Thymus (tissue), 11 donors: ENCODE results near the gene RPLP2. TPM values are rescaled to one million over a fixed set of nuclear protein-coding genes. Genes with fewer than 3 reads are reported as not detected.

Source experiments
- DNase-seq, 9 donors: peaks; one replicate each; pipeline ENCODE4 v3.0.0-alpha.2; 2013; ENCODE audit warnings: low spot score in 9 of 9, low read depth in 6 of 9, missing footprints in 1 of 9
- H3K27ac ChIP-seq, 2 donors: one replicate each; pipeline ENCODE4 v1.5.1; 2013; ENCODE audit warnings: control low read depth in 1 of 2, low read depth in 1 of 2, low read length in 1 of 2, mild to moderate bottlenecking in 1 of 2, moderate library complexity in 1 of 2
- H3K27me3 ChIP-seq, 2 donors: one replicate each; pipeline ENCODE4 v1.5.1; 2013; ENCODE audit warnings: low read length in 1 of 2; ENCODE audit not compliant: control insufficient read depth in 2 of 2, insufficient read depth in 1 of 2
- H3K36me3 ChIP-seq, 2 donors: one replicate each; pipeline ENCODE4 v1.5.1; 2013; ENCODE audit warnings: low read length in 1 of 2, mild to moderate bottlenecking in 1 of 2, moderate library complexity in 1 of 2; ENCODE audit not compliant: control insufficient read depth in 2 of 2, insufficient read depth in 2 of 2
- H3K4me1 ChIP-seq, 2 donors: one replicate each; pipeline ENCODE4 v1.5.1; 2013; ENCODE audit warnings: low read length in 2 of 2; ENCODE audit not compliant: control insufficient read depth in 2 of 2, insufficient read depth in 2 of 2
- H3K4me3 ChIP-seq, 2 donors: one replicate each; pipeline ENCODE4 v1.5.1; 2013; ENCODE audit warnings: low read length in 2 of 2, control low read depth in 1 of 2, mild to moderate bottlenecking in 1 of 2
- H3K9me3 ChIP-seq, 2 donors: one replicate each; pipeline ENCODE4 v1.5.1; 2013; ENCODE audit warnings: low read length in 1 of 2, mild to moderate bottlenecking in 1 of 2; ENCODE audit not compliant: control insufficient read depth in 2 of 2, insufficient read depth in 1 of 2
- WGBS: extraction: QIAGEN DNeasy Blood & Tissue Kit; methylation state at CpG from one replicate; pipeline ENCODE4 v1.1.7; 2013; 5-methylcytosine and 5-hydroxymethylcytosine counted together
- polyA plus RNA-seq: library from polyadenylated mRNA; stranded (reverse); fragments of 200-250 nt; gene quantifications from one replicate; pipeline ENCODE4 v1.2.3, GENCODE V29; 2013
- total RNA-seq: library from RNA; stranded (reverse); fragments of 120-200 nt; gene quantifications from one replicate; pipeline ENCODE4 v1.2.4, GENCODE V29; 2013
- donor health status: healthy.

The RPLP2 gene
- total and polyA plus RNA-seq, 2 donors: 1,873 to 2,667 TPM

DNA sequence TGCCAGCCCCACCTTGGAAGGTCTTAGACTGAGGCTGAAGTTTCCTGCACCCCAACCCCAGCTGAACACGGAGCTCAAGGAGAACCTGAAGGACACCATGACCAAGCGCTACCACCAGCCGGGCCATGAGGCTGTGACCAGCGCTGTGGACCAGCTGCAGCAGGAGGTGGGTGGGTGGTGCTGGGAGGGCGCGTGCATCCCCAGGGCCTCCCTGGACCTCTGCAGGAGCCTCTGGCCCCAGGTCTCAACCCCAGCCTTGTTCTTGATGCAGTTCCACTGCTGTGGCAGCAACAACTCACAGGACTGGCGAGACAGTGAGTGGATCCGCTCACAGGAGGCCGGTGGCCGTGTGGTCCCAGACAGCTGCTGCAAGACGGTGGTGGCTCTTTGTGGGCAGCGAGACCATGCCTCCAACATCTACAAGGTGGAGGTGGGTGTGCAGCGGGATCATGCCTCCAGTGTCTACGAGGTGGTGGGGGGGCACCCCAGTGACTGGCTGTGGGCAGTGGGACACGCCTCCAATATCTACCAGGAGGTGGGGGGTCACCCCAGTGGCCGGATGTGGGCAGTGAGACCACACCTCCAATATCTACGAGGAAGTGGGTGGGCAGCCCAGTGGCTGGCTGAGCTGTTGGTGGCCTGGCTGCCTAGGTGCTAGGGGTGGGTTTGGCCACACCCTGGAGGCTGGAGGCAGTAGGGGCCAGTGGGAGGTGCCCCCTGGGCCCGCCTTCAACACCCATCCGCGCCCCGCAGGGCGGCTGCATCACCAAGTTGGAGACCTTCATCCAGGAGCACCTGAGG, 27.6 kb downstream of the RPLP2 start:
- H3K36me3 ChIP-seq: peaks cover 21 to 31% of the 10 kb centered on the region in 2 donors

DNA sequence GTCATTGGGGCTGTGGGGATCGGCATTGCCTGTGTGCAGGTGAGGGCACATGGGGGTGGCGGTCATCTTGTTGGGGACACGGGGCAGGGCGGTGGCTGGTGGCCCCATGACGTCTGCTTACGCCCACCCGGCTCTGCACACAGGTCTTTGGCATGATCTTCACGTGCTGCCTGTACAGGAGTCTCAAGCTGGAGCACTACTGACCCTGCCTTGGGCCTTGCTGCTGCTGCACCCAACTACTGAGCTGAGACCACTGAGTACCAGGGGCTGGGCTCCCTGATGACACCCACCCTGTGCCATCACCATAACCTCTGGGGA, 28.2 kb downstream of the RPLP2 start:
- Histone ChIP-seq H3K4me3 (no peak overlapping the region), H3K36me3 (peaks cover 21 to 31% of the 10 kb centered on the region in 2 donors), H3K9me3 (no peaks in the 10 kb centered on the region), H3K4me1 (peaks cover 12 to 21% of the 10 kb centered on the region in 2 donors), H3K27me3 (peaks cover 17 to 34% of the 10 kb centered on the region in 2 donors), H3K27ac (no peak overlapping the region)
- 86% methylated on average over 8 of the region's 8 CpGs for WGBS
- DNase-seq: no peak

More for the DNA sequence above, 27.6 kb downstream of the RPLP2 start:
- Histone ChIP-seq H3K4me3 (no peak overlapping the region), H3K4me1 (peaks cover 13 to 23% of the 10 kb centered on the region in 2 donors), H3K27me3 (peaks cover 22 to 35% of the 10 kb centered on the region in 2 donors), H3K27ac (no peak overlapping the region), H3K9me3 (peaks cover 0 to under 1% of the 10 kb centered on the region in 2 donors)
- 98% methylated on average over 22 of the region's 22 CpGs for WGBS
- no peak for DNase-seq

DNA sequence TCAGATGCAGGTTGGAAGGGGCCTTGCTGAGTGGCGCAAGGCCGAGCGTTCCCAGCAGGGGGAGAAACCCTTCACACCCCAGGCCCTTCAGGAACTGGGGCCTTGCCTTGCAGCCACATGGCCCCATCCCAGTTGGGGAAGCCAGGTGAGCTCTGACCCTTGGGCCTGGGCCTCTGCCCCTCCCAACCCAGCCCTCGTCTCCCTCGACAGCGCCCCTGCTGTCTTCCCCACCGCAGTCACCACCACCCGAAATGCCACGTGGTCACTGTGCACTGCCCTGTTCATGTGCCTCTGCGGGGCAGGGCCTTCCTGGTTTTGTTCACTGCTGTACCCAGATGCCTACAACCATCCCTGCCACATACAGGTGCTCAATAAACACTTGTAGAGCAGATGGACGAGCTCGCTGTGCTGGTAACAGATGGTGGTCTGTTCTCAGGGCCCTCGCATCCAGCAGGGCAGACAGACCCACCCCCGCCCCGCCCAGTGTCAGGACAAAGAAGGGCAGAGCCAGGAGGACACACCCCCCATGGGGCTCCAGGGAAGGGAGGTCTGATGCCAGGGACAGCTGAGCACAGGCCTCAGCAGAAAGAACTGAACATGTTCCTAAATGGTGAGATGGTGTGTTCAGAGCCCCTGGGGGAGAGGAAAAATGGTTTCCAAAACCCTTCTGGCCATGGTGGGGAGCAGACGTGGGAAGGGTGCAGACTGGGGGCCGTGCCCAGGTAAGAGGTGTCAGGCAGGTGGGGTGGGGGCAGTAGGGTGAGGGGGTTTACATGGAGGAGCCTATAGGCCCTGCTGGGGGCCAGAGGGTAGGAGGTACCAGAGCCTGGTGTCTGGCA, 28.9 kb downstream of the RPLP2 start:
- Histone ChIP-seq H3K27ac (no peak overlapping the region), H3K27me3 (peaks cover 17 to 34% of the 10 kb centered on the region in 2 donors), H3K36me3 (peaks cover 21 to 31% of the 10 kb centered on the region in 2 donors), H3K9me3 (no peaks in the 10 kb centered on the region), H3K4me3 (no peak overlapping the region), H3K4me1 (peaks cover 11 to 23% of the 10 kb centered on the region in 2 donors)
- 82% methylated on average over 17 of the region's 17 CpGs for WGBS
- no peak for DNase-seq

DNA sequence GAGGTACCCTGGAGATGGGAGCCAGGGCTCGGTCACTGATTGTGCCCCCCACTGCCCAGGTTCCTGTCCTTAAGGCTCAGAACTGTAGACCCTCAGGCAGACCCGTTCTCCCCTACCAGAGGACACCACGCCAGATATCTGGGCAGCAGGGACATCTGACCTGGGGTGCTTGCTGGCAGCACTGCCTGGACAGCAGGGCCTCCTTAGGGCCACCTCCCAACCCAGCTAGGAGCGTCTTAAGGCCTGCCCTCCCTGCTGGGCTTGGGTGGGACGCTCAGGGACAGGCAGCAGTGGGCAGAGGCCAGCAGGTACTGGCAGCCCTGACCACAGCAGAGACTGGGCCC, 29.5 kb downstream of the RPLP2 start:
- H3K4me1 ChIP-seq: peaks cover 11 to 29% of the 10 kb centered on the region in 2 donors
- no peak overlapping the region for H3K4me3 ChIP-seq
- no peak overlapping the region for H3K27ac ChIP-seq
- no peak for DNase-seq
- WGBS: 97% methylated on average over 5 of the region's 5 CpGs
- H3K9me3 ChIP-seq: no peaks in the 10 kb centered on the region
- peaks cover 16 to 34% of the 10 kb centered on the region in 2 donors for H3K27me3 ChIP-seq
- peaks cover 21 to 31% of the 10 kb centered on the region in 2 donors for H3K36me3 ChIP-seq

DNA sequence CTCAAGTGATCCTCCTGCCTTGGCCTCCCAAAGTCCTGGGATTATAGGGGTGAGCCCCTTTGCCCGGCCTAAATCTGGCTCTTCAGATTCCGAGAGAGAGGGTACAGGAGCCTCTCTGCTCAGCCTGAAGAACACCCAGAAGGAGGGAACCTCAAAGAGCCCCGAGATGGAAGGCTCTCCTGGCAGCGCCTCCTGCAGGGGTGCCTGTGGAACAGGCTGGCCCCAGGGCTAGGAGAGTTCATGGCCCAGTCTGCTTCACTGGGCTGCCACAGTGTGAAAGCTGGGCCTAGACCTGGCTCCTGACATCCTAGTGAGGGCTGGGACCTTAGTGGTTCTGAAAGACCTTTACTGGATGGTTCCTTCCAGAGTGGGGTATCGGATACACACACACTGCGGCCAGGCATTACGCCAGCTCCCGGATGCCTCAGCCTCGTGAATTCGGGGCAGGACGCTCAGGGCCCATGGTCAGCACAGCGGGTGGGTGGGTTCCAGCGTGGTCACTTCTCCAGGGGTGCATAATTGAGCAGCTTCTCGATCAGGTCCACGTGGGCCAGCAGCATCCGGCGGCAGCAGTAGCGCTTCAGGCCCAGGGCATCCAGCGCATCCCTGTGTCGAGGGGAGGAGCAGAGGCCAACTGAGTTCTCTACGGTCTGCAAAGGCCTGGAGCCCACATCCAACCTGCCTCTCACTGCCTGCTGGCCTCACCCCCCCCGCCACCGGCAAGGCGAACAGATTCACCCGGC, 30.3 kb downstream of the RPLP2 start:
- H3K4me3 ChIP-seq: no peak overlapping the region
- H3K4me1 ChIP-seq: peaks cover 11 to 33% of the 10 kb centered on the region in 2 donors
- WGBS: 92% methylated on average over 25 of the region's 25 CpGs
- no peak for DNase-seq
- H3K36me3 ChIP-seq: peaks cover 21 to 31% of the 10 kb centered on the region in 2 donors
- no peaks in the 10 kb centered on the region for H3K9me3 ChIP-seq
- H3K27me3 ChIP-seq: peaks cover 16 to 34% of the 10 kb centered on the region in 2 donors
- no peak overlapping the region for H3K27ac ChIP-seq

DNA sequence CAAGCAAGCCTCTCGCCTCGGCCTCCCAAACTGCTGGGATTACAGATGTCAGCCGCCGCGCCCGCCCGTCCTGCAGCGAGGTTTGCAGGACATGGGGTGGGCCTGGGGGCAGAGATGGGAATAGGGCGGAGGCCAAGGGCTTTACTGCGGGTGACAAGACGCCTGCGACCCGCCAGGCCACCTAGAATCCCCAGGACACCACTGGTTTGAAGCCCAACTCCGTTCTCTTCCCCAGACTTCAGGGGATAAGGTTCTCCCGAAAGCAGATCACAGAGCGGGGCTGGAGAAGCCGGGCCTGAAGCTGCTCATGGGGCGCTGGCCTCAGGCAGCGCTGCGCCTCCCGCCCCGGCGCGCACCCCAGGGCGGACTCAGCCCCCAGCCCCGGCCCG, 32.2 kb downstream of the RPLP2 start:
- Histone ChIP-seq H3K36me3 (peaks cover 21 to 31% of the 10 kb centered on the region in 2 donors), H3K27me3 (peaks cover 14 to 42% of the 10 kb centered on the region in 2 donors), H3K27ac (peak overlapping the region in 1 of 2 donors; percentile 83), H3K9me3 (no peaks in the 10 kb centered on the region), H3K4me1 (peaks cover 11 to 45% of the 10 kb centered on the region in 2 donors), H3K4me3 (peak overlapping the region; percentile 70 to 94)
- under 1% methylated on average over 27 of the region's 27 CpGs for WGBS
- DNase-seq: no peak

DNA sequence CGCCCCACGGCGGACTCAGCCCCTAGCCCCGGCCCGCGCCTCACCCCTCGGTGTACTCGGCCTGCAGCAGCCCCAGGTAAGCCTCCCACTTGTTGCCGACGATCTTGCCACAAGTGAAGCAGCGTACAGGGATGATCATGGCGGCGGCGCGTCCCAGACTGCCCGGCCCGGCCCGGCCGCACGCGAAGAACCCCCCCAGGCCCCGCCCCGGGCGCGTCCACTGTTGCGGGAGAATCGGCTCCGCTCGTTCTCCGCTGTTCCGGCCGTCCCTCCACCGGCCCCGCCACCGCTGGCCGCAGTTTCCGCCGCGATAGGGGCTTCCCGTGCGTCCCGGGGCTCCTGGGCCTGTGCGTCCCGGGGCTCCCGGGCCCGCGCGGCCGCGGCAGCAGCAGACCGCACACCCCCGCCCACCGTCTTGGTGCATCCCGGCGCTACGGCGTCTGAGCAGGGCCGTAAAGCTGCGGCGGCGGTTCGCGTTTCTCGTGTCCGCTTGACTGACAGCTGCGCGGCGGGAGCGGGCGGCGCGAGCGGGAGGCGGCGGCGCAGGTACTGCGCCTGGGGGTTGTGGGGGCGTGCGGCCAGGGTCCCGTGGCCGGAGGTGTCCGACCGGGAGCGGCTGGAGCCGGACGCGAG, 32.7 kb downstream of the RPLP2 start, which contains the start of the genes POLR2L and TSPAN4:
TSS of gene POLR2L (minus strand) at position 160 of the 633 bp plus-strand sequence. CDS start at position 139, 21 bp downstream.
TSS of gene TSPAN4 (plus strand) at position 483 of the 633 bp plus-strand sequence. CDS start 7,453 bp downstream, outside the sequence.
- Histone ChIP-seq H3K27me3 (peaks cover 14 to 45% of the 10 kb centered on the region in 2 donors), H3K4me1 (peaks cover 11 to 45% of the 10 kb centered on the region in 2 donors)
- WGBS: under 1% methylated on average over 87 of the region's 87 CpGs

DNA sequence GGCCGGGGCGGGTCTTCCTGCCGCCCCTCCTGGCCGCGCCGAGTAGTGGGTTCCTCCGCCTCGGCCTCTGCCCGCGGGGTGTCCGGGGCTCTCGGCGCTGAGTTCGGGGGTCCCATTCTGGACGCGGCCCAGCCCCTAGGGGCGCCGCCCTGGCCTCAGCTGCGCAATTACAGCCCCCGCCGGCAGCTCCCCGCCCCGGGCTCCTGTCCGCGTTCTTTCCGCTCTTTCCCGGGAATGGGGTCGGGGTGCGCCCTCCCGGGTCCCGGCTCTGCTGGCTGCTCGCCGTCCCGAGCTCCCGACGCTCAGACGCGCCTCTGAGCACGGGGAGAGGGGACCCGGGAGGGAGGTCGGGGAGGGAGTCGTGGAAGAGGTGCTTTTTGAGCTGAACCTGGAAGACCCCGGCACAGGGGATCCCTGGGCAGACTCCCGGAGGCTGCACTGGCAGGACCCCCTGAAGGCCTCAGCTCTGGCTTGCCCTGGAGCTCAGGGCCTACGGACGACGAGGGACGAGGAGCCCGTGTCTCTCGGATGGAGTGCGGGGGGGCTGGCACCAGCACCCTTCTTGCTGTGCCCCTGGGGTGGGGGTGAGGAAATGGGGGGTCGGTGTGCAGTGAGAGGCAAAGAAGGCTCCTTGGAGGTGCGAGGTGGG, 33.4 kb downstream of the RPLP2 start:
- H3K4me3 ChIP-seq: peak overlapping the region; percentile 44 to 94
- peak overlapping the region; percentile 68 to 72 for H3K27ac ChIP-seq
- H3K36me3 ChIP-seq: peaks cover 19 to 21% of the 10 kb centered on the region in 2 donors
- peaks cover 13 to 48% of the 10 kb centered on the region in 2 donors for H3K4me1 ChIP-seq
- under 1% methylated on average over 53 of the region's 53 CpGs for WGBS
- peaks cover 14 to 49% of the 10 kb centered on the region in 2 donors for H3K27me3 ChIP-seq
- H3K9me3 ChIP-seq: no peaks in the 10 kb centered on the region
- no peak for DNase-seq

More for the DNA sequence above, 32.7 kb downstream of the RPLP2 start, which contains the start of the genes POLR2L and TSPAN4:
- H3K9me3 ChIP-seq: no peaks in the 10 kb centered on the region
- peak; percentile 50 to 93 (median 78) for DNase-seq
- H3K27ac ChIP-seq: peak within 1 kb of the TSS; percentile 72 to 83
- H3K36me3 ChIP-seq: peaks cover 21 to 26% of the 10 kb centered on the region in 2 donors
- peak within 1 kb of the TSS; percentile 70 to 94 for H3K4me3 ChIP-seq
